NOMO-1 treated with dmso at 0.1 percent for 144 hours (cell line): Measurements from ENCODE around the gene USP32.

Experiments
- DNase-seq: peaks from one replicate; lab custom pipeline; 2025; ENCODE audit not compliant: unreplicated experiment; lab: John Stamatoyannopoulos, UW

The USP32 gene

GRCh38 chr17:60304502-60304901 is 87.4 kb downstream of the USP32 start:
- DNase-seq, result no peak

GRCh38 chr17:60303406-60304099 is 88.4 kb downstream of the USP32 start:
- DNase-seq, result no peak

GRCh38 chr17:60301649-60302048 is 90.3 kb downstream of the USP32 start:
- no peak for DNase-seq

GRCh38 chr17:60300949-60301348 is 91.0 kb downstream of the USP32 start:
- no peak for DNase-seq

- no peak for DNase-seq
Measured at GRCh38 chr17:60300011-60300410, 91.9 kb downstream of the USP32 start.

- DNase-seq, result no peak
Measured at GRCh38 chr17:60297760-60298401, 94.1 kb downstream of the USP32 start.

- DNase-seq, result no peak
Measured at GRCh38 chr17:60296177-60296576, 95.8 kb downstream of the USP32 start.

- DNase-seq, result no peak
Measured at GRCh38 chr17:60293580-60294335, 98.2 kb downstream of the USP32 start.

- no peak for DNase-seq
Measured at GRCh38 chr17:60292697-60293096, 99.2 kb downstream of the USP32 start.

- DNase-seq, result no peak
Measured at GRCh38 chr17:60284709-60285108, 107.2 kb downstream of the USP32 start.

- no peak for DNase-seq
Measured at GRCh38 chr17:60283816-60284215, 108.1 kb downstream of the USP32 start.

GRCh38 chr17:60280673-60281072 is 111.3 kb downstream of the USP32 start:
- no peak for DNase-seq

- no peak for DNase-seq
Measured at GRCh38 chr17:60278237-60278636, 113.7 kb downstream of the USP32 start.

GRCh38 chr17:60277258-60277657 is 114.7 kb downstream of the USP32 start:
- no peak for DNase-seq

- no peak for DNase-seq
Measured at GRCh38 chr17:60269417-60269816, 122.5 kb downstream of the USP32 start.

- DNase-seq, result no peak
Measured at GRCh38 chr17:60260540-60260939, 131.4 kb downstream of the USP32 start.

- DNase-seq, result no peak
Measured at GRCh38 chr17:60258313-60258712, 133.6 kb downstream of the USP32 start.

GRCh38 chr17:60256174-60256573 is 135.8 kb downstream of the USP32 start:
- no peak for DNase-seq

GRCh38 chr17:60253048-60253447 is 138.9 kb downstream of the USP32 start:
- DNase-seq, result no peak

GRCh38 chr17:60252459-60252858 is 139.5 kb downstream of the USP32 start:
- no peak for DNase-seq

GRCh38 chr17:60249290-60249826 is 142.6 kb downstream of the USP32 start:
- DNase-seq, result no peak
